Suppressor macrophage treated with lipopolysaccharide for 4 hours (primary cell): ENCODE measurements around the gene FAAP20.

Experiments
- DNase-seq: peaks from one replicate; pipeline ENCODE4 v3.0.0-alpha.2; 2020

The FAAP20 gene

GRCh38 chr1:2176615-2177014 is 18.0 kb downstream of the FAAP20 start:
- no peak for DNase-seq

GRCh38 chr1:2175681-2176454 is 18.7 kb downstream of the FAAP20 start:
- no peak for DNase-seq

- no peak for DNase-seq
Observed at GRCh38 chr1:2175055-2175414, 19.5 kb downstream of the FAAP20 start.

- peak; percentile 58 for DNase-seq
Observed at GRCh38 chr1:2174348-2175054, 20.1 kb downstream of the FAAP20 start.

- no peak for DNase-seq
Observed at GRCh38 chr1:2173546-2174347, 20.8 kb downstream of the FAAP20 start.

GRCh38 chr1:2172551-2173146 is 21.9 kb downstream of the FAAP20 start:
- no peak for DNase-seq

GRCh38 chr1:2172012-2172411 is 22.6 kb downstream of the FAAP20 start:
- DNase-seq = no peak

- no peak for DNase-seq
Observed at GRCh38 chr1:2170211-2170610, 24.4 kb downstream of the FAAP20 start.

GRCh38 chr1:2169200-2169836 is 25.3 kb downstream of the FAAP20 start:
- DNase-seq = no peak

GRCh38 chr1:2168535-2168934 is 26.0 kb downstream of the FAAP20 start:
- no peak for DNase-seq

GRCh38 chr1:2168090-2168489 is 26.5 kb downstream of the FAAP20 start:
- no peak for DNase-seq

GRCh38 chr1:2166695-2167094 is 27.9 kb downstream of the FAAP20 start:
- DNase-seq = no peak

- no peak for DNase-seq
Observed at GRCh38 chr1:2166254-2166653, 28.3 kb downstream of the FAAP20 start.

GRCh38 chr1:2165646-2166045 is 28.9 kb downstream of the FAAP20 start:
- DNase-seq = no peak

- DNase-seq = no peak
Observed at GRCh38 chr1:2163205-2163604, 31.4 kb downstream of the FAAP20 start.

- DNase-seq = no peak
Observed at GRCh38 chr1:2160451-2161300, 33.9 kb downstream of the FAAP20 start.

GRCh38 chr1:2159124-2159523 is 35.4 kb downstream of the FAAP20 start:
- DNase-seq = no peak

GRCh38 chr1:2158272-2158671 is 36.3 kb downstream of the FAAP20 start:
- DNase-seq = no peak

- DNase-seq = no peak
Observed at GRCh38 chr1:2157856-2158255, 36.7 kb downstream of the FAAP20 start.

- DNase-seq = no peak
Observed at GRCh38 chr1:2156866-2157265, 37.7 kb downstream of the FAAP20 start.

GRCh38 chr1:2155788-2156187 is 38.8 kb downstream of the FAAP20 start:
- DNase-seq = no peak

GRCh38 chr1:2155147-2155598 is 39.4 kb downstream of the FAAP20 start:
- DNase-seq = no peak
